Measurements from ENCODE around the gene TRIM8.
A peak's percentile ranks its signal among the peaks of the same experiment; 100 is the strongest.

TRIM8 gene

DNA sequence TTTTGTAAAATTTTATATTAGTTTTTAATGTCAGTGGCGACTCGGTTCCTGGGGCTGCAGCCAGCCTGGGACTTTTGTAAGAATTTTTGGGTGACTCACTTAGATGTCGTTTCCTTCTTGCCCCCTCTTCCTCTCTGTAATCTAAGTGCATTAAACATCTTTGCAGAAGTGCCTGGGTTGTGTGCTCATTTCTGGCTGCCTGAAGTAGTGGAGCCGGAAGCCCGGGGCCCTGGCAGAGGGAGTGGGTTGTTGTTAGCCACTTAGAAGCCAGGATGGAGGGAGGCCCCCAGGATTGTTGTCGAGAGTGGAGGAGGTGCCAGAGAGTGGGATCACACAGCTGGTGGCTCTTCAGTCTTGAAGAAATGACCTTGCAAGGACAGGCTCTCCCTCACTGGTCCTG, 11.0 kb upstream of the TRIM8 start:
- peak; percentile 64 for DNase-seq

DNA sequence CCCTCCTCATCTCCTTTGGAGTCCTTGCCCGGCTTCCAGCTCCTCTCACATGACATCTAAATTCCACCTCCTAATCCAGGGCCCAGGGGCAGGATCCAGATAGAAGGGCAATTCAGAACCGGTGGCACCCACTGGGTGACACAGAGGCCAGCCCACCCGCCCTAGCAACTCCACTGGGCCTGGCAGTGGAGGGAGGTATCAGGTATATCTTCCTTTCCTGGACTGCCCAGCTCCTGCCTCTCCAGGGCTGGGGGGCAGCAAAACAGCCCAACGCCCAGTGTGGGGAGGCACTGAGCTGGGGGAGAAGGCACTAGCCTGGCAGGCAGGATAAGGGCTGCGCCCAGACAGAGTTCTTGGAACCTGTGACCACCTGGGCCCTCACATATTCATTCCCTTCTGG, 10.4 kb upstream of the TRIM8 start:
- DNase-seq = no peak

DNA sequence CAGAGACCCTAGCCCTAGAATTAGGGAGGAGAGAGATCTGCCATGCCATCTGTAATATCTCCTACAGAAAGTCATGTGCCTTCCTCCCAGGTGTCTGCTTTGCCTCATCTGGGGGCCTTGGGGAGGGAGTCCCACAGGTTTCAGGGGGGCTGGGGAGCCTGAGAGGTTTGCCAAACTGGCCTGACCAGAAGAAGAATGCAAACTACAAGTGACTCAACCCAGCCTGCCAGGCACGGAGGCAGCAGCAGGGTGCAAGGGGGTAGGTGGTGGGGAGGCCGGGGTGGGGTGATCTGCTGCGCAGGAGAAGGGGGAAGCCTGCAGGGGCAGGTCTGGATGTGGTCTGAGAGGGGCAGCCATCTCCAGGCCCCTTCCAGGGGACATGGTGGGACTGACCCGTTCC, 9.6 kb upstream of the TRIM8 start:
- DNase-seq = no peak

DNA sequence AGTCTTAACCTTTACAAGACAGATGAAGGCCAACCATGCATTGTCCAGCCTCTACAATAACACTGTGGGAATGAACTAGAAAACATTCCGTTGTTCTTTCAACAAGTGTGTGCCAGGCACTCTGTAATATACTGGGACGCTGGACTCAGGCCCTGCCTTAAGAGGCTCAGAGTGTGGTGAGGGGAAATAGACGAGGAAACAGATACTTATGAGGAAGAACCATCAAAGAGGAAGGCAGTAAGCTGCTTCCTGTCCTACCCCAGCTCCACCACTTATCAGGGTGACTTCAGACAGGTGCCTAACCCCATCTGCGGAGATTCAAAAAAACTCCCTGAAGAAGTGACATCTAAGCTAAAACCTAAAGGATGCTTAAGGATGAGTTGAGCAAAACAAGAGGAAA, 8.9 kb upstream of the TRIM8 start:
- DNase-seq = no peak

DNA sequence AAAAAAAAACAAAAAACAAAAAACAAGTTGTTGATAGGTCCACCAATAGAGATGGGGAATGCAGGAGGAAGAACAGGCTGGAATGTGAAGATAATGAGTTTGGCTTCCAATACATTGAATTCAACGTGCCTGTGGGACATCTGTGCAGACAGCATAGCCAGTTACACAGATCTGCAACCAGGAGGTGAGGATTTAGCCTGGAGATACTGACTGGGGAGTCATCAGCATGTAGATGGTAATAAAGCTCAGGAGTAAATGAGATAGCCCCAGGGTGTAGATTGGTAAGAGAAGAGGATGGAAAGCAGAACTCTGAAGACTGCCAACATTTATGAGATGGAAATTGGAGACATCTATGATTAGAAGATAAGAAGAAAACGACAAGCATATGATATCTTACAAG, 4.7 kb upstream of the TRIM8 start:
- DNase-seq = no peak

DNA sequence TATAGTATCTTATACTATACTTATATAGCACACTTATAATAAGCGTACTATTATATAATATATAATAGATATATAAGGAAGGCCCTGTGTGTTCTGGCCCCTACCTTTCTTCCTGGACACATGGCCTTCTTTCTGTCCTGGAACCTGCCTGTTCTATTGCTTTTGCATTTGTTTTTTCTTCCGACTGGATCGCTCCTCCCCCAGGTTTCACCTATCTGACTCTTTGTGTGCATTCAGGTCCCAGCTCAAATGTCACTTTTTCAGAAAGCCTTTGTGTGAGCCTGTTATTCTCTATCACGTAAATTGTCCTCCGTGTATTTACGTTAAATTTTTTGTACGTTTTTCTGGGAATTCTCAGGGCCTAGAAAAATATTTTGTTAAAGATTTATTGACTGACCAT, 2.9 kb upstream of the TRIM8 start:
- DNase-seq = no peak

DNA sequence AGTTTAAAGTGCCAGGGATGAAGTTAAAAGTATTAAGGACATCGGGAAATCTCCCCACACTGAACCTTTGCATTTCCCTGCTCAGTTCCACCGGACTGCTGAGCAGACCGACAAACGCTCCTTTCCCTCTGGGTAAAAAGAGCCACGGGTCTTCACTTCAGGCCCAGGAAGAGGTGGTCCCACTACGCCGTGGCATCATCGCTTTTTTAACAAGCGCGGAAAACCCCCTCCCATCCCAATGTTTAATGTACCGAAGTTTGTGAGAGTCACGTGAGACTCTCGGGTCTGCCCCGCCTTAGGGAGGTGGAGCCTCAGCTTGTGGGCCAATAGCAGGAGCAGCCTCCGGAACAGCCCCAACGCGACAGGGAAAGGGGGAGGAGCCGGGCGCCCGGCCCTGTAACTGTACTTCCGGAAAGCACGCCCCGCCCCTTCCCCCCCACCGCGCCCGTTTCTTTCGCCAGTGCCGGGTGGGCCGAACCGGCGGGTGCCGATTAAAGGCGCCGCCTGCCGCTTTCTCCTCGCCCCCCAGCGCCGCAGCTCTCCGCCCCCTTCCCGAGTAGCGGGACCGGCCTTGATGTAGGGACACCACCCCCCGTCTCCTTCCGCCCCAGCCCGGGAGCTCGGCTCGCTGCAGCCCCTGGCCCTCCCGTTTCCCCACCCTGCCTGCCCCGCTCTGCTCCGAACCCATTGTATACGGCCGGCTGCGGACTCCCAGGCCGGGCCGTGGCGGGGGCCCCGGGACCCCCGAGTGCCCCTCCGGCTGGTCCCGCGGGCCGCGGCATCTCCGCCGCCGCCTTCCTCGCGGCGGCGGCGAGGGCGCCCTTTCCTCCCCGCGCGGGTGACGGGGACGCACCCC, 2.2 kb upstream of the TRIM8 start:
- peak; percentile 99 for DNase-seq

DNA sequence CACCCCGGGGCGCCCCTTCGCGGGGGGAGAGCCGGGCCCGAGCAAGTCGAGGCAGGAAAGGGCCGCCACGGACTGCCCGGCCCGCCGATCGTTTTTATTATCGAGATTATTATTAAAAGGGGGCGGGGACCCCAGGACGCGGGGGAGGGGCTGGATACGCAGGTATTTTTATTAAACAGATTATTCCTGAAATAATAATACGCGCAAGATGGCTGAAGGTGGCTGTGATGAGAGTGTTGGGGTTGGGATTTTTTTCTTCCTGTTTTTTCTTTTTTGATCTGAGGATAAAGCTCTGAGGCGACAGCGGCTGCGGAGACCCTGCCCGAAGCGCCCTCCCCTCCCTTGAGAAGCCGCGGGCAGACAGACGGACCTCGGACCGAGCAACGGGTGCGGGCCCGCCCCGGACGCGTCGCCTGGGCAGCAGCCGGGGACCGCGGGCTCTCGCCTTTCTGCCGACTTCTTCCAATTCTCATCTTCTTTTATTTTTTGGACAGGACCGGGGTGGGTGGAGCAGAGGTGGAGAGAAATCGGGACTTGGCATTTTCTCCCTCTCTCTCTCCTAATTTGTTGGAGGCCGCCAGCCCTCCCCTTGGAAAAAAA, 1.4 kb upstream of the TRIM8 start:
- peak; percentile 35 for DNase-seq

DNA sequence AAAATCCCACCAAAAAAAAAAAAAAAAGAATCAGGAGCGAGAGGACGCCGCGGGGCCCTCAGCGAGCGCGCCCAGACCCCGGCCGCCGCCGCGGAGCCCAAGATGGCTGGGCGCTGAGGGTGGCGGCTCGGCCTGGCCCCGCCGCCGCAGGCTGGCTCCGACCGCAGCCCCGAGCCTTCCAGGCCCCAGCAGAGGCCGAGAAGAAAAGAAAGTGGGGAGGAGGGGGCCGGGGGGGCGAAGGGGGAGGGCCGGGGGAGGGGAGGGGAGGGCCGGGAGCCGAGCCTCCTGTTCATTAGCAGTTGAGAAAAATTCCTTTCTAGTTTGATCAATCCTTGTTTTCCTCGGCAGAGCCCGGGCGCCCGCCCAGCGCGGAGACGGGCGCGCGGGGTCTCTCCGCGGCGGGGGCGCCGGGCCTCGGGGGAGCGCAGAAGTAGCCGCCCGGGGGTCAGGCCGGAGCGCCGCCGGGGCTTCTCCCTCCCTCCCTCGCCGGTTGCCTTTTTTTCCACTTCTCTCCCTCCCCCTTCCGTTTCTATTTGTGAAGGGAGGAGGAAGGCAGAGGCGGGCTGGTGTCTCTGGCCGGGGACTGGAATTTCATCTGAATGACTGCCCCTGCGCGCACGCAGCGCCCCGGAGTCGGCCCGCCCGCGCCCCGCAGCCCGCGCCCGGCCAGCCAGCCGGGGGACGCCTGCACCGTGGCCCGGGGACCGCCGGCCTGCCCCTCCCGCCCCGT, 778 bp upstream of the TRIM8 start:
- DNase-seq = peak; percentile 70

DNA sequence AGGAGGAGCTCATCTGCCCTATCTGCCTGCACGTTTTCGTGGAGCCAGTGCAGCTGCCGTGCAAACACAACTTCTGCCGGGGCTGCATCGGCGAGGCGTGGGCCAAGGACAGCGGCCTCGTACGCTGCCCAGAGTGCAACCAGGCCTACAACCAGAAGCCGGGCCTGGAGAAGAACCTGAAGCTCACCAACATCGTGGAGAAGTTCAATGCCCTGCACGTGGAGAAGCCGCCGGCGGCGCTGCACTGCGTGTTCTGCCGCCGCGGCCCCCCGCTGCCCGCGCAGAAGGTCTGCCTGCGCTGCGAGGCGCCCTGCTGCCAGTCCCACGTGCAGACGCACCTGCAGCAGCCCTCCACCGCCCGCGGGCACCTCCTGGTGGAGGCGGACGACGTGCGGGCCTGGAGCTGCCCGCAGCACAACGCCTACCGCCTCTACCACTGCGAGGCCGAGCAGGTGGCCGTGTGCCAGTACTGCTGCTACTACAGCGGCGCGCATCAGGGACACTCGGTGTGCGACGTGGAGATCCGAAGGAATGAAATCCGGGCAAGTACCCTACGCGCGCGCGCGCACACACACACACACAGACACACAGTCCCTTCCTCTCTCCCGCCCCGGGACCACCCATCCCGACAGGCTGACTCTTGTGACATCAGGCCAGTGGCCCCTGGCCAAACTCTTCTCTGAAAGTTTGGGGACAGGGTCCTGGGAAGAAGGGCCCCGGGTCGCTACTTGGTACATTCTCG, 538 bp downstream of the TRIM8 start:
- peak; percentile 85 for DNase-seq

DNA sequence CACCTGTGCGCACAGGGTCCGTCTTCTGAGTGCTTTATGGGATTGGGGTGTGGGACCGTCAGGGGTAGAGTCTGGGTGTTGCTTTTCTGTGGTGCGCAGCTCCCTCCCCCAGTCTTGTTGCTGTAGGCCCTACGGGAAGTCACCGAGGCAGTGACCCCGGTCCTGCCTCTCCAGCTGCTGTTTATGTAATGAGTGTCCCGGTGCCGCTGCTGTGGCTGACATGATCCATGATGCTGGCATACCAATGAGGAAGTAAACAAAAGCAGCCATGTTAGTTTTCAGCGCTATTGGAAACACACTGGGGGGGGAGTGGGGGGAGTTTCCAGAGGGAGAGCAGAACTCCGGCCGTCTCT, 1.1 kb downstream of the TRIM8 start:
- peak; percentile 63 for DNase-seq

DNA sequence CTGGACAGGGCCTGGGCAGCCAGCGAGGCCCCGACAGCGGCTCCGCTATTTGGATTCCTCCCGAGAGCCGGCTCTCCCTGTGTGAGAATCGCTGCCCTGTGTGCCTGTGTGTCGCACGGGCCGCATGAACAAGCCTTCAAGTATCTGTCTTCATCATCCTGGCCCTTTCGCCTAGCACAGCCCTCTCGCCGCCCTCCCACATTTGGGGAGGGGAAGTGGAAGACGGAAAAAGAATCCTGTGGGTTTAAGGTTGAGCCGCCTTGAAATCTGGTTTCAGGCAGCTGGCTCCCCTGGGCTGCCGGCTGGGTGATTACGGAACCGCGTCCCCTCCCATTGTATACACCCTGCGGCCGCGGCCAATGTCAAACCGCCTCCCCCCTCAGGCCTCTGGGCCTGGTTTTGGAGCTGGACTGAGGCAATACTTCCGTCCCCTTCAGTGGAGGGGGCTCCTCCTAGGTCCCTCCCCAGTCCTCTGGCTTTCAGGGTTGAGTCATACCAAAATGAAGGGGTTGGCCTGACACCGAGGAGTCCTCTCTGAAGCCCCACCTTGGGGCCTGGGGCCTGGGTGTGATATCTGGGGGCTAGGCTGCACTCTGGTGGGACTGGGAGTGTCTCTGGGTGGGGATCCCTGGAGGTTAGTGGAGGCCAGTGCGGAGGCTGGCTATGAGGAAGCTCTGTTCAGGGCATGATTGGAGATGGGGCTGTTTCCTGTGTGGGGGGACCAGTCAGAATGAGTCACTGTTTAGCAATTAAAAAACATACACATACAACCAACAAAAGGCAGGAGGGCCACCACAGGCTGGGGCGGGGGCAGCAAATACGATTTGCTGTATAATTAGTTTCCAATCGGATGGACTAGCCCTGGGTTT, 1.7 kb downstream of the TRIM8 start:
- DNase-seq = peak; percentile 89

DNA sequence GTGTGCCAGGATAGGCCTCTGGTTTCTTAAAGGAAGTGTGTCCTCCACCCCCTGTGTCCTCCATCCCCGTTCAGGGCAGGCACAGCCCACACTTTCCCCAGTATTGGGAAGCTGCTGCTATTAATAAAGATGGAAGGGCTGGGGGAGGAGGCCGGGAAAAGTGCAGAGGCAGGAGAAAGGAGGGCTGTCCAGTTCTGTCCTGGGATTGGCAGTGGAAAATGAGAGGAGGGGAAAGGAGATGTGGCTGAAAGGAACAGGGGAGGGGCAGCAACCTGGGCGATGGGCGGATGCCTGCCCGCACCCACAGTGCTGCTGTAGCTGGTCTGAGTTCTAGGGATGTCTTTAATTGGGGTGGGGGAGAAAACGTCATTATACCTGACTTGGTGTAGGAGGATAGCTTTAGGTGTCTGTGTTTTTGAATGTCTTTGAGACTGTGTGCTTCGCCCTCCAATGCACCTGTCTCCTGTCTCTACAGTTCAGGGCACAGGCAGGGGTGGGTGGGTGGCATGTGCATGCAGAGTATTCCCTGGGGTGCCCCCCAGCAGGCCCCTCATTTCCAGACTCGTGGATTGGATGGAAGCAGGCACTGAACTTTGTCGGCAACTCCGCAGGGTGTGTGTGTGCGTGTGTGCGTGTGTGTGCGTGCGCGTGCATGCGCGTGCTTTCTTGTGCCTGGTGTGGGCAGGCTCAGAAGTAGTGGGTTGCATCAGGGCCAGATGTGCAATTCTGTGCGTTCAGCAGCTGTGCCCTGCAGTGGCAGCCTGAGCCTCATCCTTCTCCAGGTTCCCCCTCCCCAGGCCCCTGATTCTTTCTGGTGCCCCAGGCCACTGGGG, 2.5 kb downstream of the TRIM8 start:
- peak; percentile 68 for DNase-seq

DNA sequence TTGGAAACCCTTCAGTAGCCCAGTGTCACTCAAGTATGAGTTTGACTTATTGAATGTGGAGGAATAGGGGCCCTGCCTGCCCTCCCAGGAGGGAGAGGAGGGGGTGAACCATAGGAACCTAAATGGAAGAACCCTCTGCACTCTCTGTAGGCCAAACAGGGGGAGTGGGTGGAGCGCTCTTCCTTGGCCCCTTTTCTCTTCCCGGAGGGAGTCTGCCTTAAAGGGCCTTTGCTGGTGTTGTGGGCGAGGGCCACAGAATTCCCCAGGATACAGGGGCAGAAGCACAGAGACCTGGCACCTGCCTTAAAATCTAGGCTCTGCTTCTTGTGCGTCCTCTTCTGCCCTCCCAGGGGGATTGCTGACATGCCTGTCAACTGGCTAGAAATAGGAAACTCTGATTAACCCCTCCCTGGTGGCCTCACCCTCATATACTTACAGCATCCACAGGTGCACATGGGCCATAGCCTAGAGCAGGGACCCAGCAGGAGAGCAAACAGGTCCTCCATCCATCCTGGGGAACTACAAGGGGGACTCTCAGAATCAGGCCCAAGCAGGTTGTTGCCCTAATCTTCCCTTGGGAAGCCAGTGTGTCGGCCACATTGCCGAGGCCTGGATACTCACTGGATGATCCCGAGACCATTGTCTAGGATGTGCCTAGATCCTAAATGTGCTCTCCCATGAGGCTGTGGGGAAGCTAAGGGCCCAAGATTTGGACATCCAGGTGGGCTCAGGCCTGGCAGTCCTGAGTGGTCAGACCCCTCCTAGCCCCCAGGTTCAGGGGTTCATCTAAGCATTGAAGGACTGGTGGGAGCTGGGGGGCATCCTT, 3.4 kb downstream of the TRIM8 start:
- no peak for DNase-seq

DNA sequence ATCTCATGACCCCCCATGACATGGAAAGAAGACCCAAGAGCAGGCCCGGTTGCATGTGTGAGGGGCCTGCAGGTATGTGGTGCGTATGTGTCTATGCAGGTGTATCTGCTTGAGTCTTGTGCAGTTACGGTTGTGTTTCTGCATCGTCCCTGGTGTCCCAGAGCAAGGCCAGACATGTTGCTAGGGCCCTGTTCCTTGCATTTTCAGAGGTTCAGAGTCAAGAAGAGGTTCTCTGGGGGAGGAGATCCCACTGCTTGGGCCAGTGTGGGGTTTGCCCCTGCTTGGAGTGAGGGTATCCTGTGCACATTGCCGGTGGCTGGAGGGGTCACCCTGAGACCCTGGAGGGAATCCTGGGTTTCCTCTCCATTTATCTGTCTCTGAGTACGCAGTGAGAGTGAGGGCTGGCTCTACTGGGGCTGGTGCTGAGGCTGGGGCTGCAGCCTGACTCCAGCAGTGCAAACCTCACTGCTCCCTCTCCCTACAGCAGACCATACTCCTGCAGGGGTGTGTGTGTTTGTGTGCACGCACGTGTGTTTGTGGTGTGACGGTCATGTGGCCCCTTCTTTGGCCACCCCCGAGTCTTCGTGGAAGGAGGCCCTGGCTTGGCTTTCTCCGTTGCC, 4.1 kb downstream of the TRIM8 start:
- DNase-seq = no peak

DNA sequence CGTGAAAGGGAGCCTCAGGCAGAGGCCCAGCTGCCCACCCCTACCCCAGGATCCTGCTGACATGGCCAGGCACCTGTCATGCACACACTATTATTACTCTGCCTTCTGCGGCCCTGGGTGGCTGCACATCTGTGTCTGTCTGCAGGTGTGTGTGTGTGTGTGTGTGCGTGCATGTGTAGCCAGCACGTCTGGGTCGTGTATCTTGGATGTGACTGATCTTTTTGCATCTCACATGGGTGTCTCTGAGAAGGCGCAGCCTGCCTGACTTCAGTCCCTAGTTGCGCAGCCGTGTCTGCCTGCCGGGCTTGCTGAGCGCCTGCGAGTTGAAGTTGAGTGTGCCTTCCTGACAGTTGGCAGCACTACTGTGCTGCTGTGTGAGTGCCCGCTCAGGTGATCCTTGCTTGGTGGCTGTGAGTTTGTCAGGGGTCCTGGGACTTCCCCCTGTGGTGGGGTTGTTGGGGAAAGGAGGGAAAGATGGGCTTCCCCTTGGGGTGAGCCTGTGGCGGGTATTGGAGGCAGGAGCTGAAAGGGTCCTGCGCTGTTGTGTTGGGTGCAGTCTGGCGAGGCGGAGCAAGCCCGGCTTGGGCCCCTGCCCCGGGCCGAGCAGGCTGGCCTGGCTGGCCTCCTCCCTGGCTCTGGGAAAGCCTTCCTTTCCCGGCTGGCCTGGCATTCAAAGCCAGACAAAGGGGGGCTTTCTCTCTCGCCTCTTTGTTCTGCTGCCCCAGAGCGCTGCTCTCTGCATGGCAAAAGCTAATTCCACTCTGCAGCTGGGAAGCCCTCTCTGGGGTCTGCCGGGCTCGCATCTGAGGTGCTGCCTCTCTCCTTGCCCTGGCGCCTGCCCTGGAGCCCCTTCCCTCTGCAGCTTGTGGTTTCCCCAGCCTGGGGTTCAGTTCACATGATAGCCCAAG, 4.9 kb downstream of the TRIM8 start:
- peak; percentile 36 for DNase-seq

DNA sequence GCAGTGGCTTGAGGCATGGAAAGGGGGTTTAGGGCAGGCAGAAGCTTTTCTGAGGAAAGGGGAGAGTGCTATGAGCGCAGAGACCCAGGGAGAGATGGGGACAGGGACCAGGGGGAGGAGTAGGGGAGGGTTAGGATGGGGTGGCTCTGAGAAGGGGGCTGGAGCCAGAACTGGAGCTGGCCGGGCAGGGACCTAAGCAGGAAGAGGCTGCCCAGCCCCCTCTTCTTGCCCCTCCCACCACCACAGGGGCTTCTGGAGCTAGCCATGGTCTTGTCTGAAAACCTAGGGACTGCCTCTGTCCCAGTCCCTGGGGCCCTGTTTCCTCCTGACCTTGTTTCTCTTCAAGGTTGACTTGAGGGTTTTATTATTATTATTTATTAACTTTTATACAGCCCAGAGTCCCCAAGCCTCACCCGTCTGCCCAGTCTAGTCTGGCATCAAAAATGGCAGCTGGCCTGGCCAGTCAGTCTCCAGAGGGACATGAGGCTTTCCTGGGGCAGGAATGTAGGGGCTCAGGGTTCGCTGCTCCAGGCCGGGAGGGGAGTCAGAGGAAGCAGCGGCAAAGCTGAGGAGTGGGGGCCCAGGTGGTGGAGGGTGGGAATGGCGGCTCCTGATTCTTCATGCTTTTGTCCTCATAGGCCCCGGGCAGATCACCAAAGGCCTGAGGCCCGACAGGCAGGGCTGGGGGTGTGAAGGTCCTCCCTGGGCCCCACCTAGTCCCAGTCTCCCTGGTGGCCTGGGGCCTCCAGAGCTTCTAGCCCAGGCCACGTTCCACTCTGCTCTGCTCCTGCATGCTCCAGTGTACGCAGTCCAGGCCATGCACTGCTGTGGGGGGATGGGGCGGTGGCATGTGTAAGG, 5.7 kb downstream of the TRIM8 start:
- no peak for DNase-seq

Measured in activated CD4-positive, alpha-beta T cell treated with anti-CD3 and anti-CD28 coated beads, Interleukin-10, Interleukin-2, amounts not matched to agents 100 ng/mL and 50 ng/mL, durations not matched to agents 16 hours and 8 hours (primary cell).